AG08395 (cell line): ENCODE measurements around the gene MYO9B.
"Not testable (repeated sequence)": the region's sequence is repeated elsewhere in the genome, so short reads cannot be mapped to it uniquely, and the experiment has no call there.

Experiments used
- DNase-seq: peaks from one replicate; pipeline ENCODE4 v3.0.0; 2012; ENCODE audit warnings: mixed read lengths, low spot score

Gene MYO9B

DNA sequence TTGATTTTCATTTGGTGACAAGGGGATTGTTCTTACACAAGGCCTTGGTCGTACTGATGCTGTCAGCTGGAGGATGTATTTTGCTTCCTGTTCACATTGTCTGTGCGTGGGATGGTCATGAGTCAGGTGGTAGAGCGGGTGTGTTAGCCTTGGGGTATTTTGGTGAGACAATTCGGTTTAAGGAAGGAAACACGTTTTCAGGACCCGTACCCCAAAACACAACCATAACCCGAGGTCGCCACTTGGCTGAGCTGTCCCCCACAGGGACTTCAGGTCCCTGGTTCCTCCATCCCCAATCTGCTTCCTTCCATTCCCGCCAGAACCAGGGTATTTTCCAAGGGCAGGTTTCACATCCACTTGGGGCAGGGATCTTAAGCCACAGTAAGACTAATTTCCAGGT lies 15.0 kb downstream of the MYO9B start:
- DNase-seq = no peak

GRCh38 chr19:17091758-17092333 lies 16.3 kb downstream of the MYO9B start:
- DNase-seq = no peak

DNA sequence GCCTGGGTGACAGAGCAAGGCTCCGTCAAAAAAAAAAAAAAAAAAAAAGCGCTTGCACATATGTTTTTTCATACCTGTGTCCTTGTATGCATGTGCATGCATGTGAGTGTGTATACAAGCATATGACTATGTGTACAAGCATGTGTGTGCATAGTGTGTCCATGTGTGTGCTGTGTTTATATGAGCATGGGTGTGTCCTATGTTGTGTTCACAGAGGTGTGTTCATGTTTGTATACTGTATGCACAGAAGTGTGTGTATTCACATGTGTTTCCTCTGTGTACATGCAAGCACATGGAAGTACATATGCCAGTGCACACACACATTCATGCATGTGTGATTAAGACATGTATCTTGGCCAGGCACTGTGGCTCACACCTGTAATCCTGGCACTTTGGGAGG lies 17.1 kb downstream of the MYO9B start:
- no peak for DNase-seq

DNA sequence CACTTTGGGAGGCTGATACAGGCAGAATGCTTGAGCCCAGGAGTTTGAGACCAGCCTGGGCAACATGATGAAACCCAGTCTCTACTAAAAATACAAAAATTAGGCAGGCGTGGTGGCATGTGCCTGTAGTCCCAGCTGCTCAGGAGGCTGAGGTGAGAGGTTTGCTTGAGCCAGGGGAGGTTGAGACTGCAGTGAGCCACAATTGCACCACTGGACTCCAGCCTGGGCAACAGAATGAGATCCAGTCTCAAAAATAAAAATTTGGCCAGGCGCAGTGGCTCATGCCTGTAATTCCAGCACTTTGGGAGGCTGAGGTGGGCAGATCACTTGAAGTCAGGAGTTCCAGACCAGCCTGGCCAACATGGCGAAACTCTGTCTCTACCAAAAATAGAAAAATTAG lies 19.1 kb downstream of the MYO9B start:
- DNase-seq = not testable (repeated sequence)

- peak; percentile 41 for DNase-seq
These were observed 19.8 kb downstream of the MYO9B start for GRCh38 chr19:17095141-17095919.

GRCh38 chr19:17097593-17098126 lies 22.1 kb downstream of the MYO9B start:
- peak; percentile 38 for DNase-seq

GRCh38 chr19:17098326-17098725 lies 22.7 kb downstream of the MYO9B start:
- DNase-seq = no peak

GRCh38 chr19:17101686-17102628 lies 26.4 kb downstream of the MYO9B start:
- DNase-seq = no peak

DNA sequence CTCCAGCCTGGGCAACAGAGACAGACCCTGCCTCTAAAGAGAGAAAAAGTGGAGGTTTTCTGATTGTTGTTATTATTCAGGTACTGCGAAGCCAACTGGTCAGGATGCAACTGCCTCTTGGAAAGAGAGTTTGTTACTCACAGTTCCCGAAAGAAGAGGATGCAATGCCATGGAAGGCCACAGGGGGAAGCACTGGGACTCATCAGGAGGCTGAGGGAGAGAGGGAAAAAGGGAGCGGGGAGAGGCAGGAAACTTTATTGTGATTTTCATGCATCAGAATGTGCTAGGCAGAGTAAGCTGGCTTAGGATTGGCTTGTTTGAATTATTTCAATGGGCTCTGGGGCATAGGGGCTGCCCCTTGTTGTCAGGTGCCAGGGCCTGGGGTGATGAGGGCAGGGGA lies 27.6 kb downstream of the MYO9B start:
- DNase-seq = no peak

GRCh38 chr19:17104679-17105078 lies 29.1 kb downstream of the MYO9B start:
- no peak for DNase-seq

DNA sequence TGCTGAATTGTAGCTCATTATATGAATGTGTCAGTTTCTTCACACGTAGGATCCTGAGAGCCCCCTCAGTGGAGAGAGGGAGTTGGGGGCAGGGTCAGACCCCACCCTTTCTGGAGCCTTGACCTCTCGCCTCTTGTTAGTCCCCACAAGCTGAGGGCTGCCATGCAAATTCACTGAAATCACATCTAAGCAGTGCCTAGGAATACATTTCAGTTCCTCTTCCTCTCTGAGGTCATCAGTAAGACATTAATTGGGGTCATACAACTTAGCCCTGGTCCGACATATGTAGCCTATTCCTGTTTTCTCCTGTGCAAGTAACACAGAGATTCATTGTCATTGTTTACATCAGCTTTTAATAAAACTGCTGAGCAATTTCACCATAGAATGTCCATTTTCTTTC lies 30.0 kb downstream of the MYO9B start:
- DNase-seq = no peak

GRCh38 chr19:17106964-17107363 lies 31.4 kb downstream of the MYO9B start:
- not testable (repeated sequence) for DNase-seq

DNA sequence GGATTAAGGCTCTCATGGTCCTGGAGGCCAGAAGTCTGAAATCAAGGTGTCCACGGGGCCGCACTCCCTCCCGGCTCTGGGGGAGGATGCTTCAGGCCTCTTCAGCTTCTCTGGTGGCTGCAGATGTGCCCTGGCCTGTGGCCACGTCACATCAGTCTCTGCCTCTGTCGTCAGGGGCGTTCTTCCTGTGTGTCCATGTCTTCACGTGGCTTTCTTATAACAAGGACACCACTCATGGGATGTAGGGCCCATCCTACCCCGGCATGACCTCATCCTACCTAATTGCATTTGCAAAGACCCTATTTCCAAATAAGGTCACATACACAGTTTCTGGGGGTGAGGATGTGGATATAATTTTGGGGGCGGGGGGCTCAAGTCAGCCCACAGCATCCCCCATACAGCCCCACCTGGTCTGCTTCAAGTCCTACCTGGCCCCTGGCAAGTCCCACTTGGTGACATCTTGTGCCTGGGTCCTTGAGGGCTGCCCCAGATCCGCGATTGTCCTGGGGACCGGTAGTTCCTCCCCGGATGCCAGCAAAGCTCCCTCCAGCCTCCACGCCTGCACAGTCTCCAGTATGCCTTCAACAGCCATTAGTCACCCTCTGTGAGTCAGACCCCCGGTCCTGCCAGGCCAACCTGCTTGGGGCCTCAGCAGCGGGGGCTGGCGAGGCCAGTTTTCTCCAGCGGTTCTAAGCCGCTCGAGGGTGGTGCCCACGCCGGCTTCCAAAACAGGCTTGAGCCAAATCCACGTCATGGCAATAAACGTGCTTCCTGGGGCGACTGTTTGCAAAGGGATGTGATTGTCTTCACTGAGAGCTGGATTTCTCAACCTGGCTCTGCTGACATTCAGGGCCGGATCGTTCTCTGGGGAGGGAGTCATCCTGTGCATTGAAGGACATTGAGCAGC lies 32.2 kb downstream of the MYO9B start:
- peak; percentile 97 for DNase-seq

- no peak for DNase-seq
These were observed 32.8 kb downstream of the MYO9B start for GRCh38 chr19:17108453-17108784.

- no peak for DNase-seq
These were observed 33.7 kb downstream of the MYO9B start for GRCh38 chr19:17109300-17109699.

DNA sequence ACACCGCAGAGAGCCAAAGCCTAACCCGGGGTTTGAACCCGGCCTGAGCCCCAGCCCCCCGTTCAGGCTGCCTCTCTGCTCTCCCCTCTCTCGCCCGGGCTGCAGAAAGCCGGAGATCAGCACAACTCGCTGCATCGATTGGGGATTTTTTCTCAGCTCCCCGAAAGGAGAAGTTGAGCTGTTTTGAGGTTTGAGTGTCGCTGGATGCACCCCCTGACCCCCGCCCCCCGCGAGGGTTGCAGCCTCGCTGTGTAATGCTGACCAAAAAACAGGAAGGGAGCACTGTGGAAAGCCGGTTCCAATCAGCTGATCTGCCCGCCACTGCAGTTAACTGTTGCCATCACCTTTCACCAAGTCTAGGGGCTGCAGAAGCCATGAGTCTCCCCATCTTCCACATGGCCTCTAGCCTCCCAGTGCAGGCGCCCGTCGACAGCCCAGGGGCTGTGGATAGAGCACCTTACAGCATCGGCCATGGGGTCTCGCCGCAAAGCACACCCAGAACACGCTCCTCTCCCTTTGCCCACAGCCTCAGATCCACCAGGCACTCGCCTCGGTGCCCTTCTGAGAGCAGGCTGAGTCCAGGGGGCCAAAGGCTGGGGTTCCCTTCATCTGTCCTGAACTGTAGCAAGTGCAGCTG lies 34.5 kb downstream of the MYO9B start:
- DNase-seq = no peak

- no peak for DNase-seq
These were observed 35.0 kb downstream of the MYO9B start for GRCh38 chr19:17110599-17110966.

DNA sequence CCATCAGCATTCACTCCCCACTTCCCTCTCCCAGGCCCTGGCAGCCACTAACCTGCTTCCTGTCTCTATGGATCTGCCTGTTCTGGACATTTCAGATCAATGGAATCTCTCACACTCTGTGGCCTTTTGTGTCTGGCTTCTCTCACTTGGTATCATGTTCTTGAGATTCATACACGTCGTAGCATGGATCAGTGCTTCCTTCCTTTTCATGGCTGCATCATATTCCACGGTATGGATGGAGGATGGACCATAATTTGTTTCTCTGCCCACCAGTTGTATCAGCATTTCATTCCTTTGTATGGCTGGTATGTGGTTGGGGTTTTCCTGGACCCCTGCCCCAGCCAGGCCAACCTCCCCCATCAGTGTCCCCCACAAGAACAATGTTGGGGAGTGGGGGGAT lies 36.2 kb downstream of the MYO9B start:
- no peak for DNase-seq

- DNase-seq = no peak
These were observed 36.7 kb downstream of the MYO9B start for GRCh38 chr19:17112271-17112670.

DNA sequence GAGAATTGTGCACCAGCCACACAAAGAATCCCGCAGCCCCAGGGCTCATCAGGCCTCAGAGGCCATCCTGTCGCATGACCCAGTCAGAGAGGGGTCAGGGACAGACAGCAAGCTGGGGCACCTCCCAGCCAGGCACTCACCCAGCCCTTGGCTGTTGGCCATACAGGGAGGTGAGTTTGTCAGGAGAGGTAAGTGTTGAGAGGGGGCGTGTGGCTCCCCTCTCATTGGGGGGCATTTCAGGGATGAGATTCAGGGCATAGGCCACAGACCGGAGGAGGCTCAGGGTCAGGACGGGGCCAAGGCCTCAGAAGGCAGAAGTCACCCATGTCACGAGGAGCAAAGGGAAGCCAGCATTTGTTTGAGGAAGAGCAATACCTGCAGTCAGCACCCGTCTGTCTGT lies 37.1 kb downstream of the MYO9B start:
- DNase-seq = no peak

DNA sequence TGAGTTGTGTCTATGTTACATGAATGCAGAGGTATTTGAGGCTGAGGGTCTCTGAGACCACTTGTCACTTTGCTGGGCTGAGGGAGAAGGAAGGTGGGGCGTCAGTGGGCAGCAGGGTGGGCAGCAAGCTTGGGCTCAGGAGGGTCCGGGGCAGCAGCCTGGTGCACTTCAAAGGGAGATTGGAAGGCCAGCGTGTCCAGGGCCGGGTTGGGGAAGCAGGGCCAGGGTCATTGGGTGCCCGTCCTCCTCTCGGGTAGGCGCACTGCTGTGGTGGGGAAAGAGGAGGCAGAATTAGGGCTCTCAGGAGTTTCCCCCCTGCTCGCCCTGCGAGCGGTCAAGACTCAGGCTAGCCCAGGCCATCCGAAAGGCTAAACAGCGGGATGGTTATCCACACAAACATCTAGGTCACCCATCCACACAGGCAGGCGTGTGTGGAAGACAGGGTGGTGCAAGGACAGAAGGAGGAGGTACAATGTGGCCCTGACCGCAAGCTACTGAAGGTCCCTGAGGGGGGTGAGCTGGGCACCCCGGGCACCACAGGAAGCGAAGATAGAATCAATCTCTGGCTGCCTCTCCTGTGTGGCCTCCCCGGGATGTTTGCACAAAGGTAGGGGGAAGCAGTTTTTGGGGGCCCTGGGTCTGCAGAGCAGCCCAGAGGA lies 37.7 kb downstream of the MYO9B start:
- no peak for DNase-seq
